Neutrophil (primary cell): ENCODE results near the gene ELAC1.

ENCODE experiments used
- H3K27ac ChIP-seq: fragments of 200-600 bp; sonication (generic); 2 replicates; pipeline ENCODE4 v1.5.1; 2016; ENCODE audit warnings: mild to moderate bottlenecking, moderate library complexity
- H3K27me3 ChIP-seq: fragments of 200-600 bp; sonication (generic); 2 replicates; pipeline ENCODE4 v1.6.0; 2016; ENCODE audit warnings: mild to moderate bottlenecking
- H3K36me3 ChIP-seq: fragments of 200-600 bp; sonication (generic); 2 replicates; pipeline ENCODE4 v1.5.1; 2017
- H3K4me1 ChIP-seq, 2 experiments: fragments of 200-600 bp in 1 of 2; sonication (generic) in 1 of 2; 1 replicate in 1 of 2; 2 replicates in 1 of 2; pipeline versions ENCODE4 v1.5.1 to v1.6.1; 2013 to 2016; ENCODE audit warnings: low read depth in 1 of 2, low read length in 1 of 2, mild to moderate bottlenecking in 1 of 2, moderate library complexity in 1 of 2; ENCODE audit not compliant: control insufficient read depth in 1 of 2, insufficient read depth in 1 of 2
- H3K4me3 ChIP-seq, 2 experiments: fragments of 200-600 bp in 1 of 2; sonication (generic) in 1 of 2; 1 replicate in 1 of 2; 2 replicates in 1 of 2; pipeline ENCODE4 v1.5.1; 2013 to 2016; ENCODE audit warnings: low read depth in 1 of 2, low read length in 1 of 2, mild to moderate bottlenecking in 1 of 2, moderate library complexity in 1 of 2
- H3K9me3 ChIP-seq: fragments of 200-600 bp; sonication (generic); 2 replicates; pipeline ENCODE4 v1.5.1; 2016
- TF ChIP-seq, protein P1 (sequence below): fragments of 200-600 bp; sonication (generic); IDR thresholded peaks from 2 replicates; pipeline ENCODE4 v1.5.1; 2016; ENCODE audit warnings: antibody characterized with exemption

ELAC1 gene

DNA sequence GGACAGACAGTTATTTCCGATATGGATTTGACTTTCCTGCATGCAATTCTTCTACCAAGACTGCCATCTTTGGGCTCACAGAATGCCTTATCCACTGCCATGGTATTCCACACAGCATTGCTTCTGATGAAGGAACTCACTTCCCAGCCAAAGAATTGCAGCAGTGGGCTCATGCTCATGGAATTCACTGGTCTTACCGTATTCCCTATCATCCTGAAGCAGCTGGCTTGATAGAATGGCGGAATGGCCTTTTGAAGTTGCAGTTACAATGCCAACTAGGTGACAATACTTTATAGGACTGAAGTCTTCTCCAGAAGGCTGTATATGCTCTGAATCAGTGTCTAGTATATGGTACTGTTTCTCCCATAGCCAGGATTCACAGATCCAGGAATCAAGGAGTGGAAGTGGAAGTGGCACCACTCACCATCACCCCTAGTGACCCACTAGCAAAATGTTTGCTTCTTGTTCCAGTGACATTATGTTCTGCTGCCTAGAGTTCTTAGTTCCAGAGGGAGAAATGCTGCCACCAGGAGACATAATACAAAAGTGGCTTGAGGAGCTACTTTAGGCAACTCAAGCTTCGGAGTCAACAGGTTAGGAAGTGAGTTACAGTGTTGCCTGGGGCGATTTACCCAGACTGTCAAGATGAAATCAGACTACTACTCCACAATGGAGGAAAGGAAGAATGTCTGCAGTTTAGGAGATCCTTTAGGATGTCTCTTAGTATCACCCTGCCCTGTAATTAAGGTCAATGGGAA lies 38.4 kb downstream of the ELAC1 start:
- Histone ChIP-seq H3K27me3 (no peaks in the 10 kb centered on the region), H3K4me3 (no peak overlapping the region), H3K4me1 (no peaks in the 10 kb centered on the region), H3K9me3 (no peaks in the 10 kb centered on the region), H3K27ac (no peak overlapping the region), H3K36me3 (no peaks in the 10 kb centered on the region)
- TF ChIP-seq, protein P1, sequence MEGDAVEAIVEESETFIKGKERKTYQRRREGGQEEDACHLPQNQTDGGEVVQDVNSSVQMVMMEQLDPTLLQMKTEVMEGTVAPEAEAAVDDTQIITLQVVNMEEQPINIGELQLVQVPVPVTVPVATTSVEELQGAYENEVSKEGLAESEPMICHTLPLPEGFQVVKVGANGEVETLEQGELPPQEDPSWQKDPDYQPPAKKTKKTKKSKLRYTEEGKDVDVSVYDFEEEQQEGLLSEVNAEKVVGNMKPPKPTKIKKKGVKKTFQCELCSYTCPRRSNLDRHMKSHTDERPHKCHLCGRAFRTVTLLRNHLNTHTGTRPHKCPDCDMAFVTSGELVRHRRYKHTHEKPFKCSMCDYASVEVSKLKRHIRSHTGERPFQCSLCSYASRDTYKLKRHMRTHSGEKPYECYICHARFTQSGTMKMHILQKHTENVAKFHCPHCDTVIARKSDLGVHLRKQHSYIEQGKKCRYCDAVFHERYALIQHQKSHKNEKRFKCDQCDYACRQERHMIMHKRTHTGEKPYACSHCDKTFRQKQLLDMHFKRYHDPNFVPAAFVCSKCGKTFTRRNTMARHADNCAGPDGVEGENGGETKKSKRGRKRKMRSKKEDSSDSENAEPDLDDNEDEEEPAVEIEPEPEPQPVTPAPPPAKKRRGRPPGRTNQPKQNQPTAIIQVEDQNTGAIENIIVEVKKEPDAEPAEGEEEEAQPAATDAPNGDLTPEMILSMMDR, result no peak

DNA sequence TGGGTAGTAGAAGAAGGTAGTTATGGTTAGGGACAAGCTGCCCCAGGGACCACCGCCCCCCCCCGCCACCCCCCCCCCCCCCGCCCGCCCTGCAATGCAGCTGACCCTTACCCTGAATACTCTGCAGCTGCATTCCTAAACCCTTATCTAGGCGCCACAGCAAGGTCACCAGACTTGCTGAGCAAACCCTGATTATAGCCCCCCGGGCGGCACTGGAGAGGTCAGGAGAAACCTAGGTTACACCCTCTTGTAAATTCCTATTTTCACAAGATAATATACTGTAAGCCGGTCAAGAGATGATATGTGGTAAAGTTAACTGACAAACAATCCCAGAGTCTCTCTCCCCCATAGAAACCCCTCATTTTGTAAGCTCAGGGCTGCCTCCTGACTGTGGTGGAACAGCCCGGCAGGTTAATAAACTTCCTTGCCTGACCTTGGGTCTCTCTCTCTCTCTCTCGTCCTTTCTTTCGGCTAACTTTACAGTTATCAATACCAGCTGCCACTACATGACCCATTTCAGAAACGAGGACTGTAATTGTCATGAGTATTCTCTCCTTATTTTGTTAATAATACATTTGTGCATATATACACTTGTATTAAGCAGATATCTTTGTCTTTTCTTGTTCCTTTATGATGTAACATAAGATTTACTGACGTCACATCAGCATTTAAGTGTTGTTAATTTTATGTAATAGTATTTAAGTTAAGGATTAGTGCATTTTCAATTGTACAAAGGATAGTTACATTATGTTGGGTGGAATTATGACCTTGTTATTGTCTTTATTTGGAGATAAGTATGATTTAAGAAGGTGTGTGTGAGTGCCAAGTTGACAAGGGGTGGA lies 39.3 kb downstream of the ELAC1 start:
- H3K9me3 ChIP-seq, result no peaks in the 10 kb centered on the region
- TF ChIP-seq, protein P1, result no peak
- no peaks in the 10 kb centered on the region for H3K27me3 ChIP-seq
- no peaks in the 10 kb centered on the region for H3K4me1 ChIP-seq
- H3K36me3 ChIP-seq, result no peaks in the 10 kb centered on the region
- H3K4me3 ChIP-seq, result no peak overlapping the region
- H3K27ac ChIP-seq, result no peak overlapping the region

DNA sequence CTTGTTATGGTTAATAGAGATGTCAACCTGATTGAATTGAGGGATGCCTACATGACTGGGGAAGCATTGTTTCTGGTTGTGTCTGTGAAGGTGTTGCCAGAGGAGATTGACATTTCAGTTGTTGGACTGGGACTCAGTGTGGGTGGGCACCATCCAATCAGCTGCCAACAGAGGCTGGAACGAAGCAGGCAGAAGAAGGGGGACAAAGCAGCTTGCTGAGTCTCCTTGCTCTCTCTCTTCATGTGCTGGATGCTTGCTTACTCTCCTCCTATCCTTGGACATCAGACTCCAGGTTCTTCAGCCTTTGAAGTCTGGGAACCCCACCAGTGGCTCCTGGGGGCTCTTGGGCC lies 39.9 kb downstream of the ELAC1 start:
- Histone ChIP-seq H3K4me3 (no peak overlapping the region), H3K27me3 (no peaks in the 10 kb centered on the region), H3K4me1 (no peaks in the 10 kb centered on the region), H3K36me3 (no peaks in the 10 kb centered on the region), H3K9me3 (no peaks in the 10 kb centered on the region), H3K27ac (no peak overlapping the region)
- TF ChIP-seq, protein P1, result no peak

DNA sequence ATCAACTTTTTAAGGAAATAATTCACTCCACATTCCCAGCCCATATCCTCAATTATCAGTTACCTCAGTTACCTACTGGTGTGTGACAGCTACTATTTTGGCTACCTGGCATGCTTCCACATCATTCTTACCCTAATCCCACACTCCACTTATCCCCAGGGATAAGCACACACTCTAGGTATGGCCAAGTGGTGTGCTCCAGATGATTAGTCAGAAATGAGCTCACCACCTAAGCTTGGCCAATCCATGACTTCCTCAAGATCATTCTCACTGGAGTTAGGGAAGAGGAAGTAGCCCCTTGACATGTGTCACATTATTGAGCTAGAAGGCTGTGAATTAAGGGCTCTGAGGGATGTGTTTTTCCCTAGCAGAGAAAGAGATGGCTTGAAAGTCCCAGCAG lies 41.2 kb downstream of the ELAC1 start:
- Histone ChIP-seq H3K4me3 (no peak overlapping the region), H3K4me1 (no peaks in the 10 kb centered on the region), H3K27ac (no peak overlapping the region), H3K36me3 (no peaks in the 10 kb centered on the region), H3K27me3 (no peaks in the 10 kb centered on the region), H3K9me3 (no peaks in the 10 kb centered on the region)
- TF ChIP-seq, protein P1, result no peak

DNA sequence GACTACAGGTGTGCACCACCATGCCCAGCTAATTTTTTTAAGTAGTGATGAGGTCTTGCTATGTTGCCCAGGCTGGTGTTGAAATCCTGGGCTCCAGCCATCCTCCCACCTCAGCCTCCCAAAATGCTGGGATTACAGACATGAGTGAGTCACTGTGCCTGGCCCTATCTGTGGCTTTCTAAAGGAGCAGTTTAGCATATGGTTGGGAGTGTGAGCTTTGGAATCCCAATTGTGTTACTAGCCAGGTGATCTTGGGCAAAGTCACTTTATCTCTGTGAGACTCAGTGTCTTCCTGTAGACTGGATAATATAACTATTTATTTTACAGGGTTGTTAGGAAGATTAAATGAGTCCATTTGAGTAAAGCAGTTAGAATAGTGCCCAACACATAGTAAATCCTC lies 42.4 kb downstream of the ELAC1 start:
- Histone ChIP-seq H3K27ac (no peak overlapping the region), H3K4me3 (no peak overlapping the region), H3K4me1 (no peaks in the 10 kb centered on the region), H3K27me3 (no peaks in the 10 kb centered on the region), H3K36me3 (no peaks in the 10 kb centered on the region), H3K9me3 (no peaks in the 10 kb centered on the region)
- TF ChIP-seq, protein P1, result no peak
